ENCODE data around the gene LRP1B.

GRCh38 chr2:140186313-140186712 lies 1944.5 kb downstream of the LRP1B start:
- TF ChIP-seq EZH2phosphoT487 (IDR thresholded peaks at IDR 0.05; ENCODE audit: insufficient read depth, low read depth) = no peak
- TF ChIP-seq EZH2 (IDR thresholded peaks at IDR 0.05; ENCODE audit: insufficient read depth, poor library complexity, severe bottlenecking) = no peak
